Activated CD4-positive, alpha-beta T cell treated with anti-CD3 and anti-CD28 coated beads for 1 hour (primary cell): ENCODE results near the gene LGALS9C.
"Not testable (repeated sequence)": the region's sequence is repeated elsewhere in the genome, so short reads cannot be mapped to it uniquely, and the experiment has no call there.

Experiments
- DNase-seq: peaks from one replicate; pipeline ENCODE4 v3.0.0-alpha.2; 2020

LGALS9C gene

DNA sequence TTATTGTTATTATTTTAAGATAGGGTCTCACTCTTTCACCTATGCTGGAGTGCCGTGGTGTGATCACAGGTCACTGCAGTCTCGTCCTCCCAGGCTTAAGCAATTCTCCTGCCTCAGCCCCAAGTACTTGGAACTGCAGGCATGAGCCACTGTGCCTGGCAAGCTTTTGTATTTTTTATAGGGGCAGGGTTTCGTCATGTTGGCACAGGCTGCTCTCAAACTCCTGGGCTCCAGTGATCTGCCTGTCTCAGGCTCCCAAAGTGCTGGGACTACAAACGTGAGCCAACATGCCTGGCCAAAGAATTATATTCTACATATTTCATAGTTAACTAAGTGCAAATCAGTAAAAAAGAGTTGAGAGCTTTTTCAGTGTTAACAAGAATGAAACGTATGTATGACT is 65.6 kb downstream of the LGALS9C start:
- not testable (repeated sequence) for DNase-seq

DNA sequence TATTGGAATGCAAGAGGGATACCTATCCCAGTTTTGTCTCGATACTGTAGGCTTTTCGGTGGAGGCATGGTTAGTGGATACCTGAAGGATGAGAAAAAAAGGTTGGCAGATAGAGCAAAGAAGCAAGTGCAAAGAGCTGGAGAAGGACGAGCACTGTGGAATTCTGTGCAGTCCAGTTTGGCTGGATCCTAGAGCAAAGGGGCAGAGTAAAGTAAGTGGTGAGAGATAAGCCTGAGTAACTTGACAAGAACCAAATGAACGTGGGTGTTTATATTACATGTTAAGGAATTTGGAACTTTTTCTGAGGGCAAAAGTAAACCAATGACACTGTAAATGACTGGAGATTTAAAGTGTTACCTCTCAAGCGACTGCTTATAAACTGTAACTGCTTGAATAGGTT is 66.3 kb downstream of the LGALS9C start:
- not testable (repeated sequence) for DNase-seq
